Erythroblast (primary cell): ENCODE measurements around the gene VASN.

Experiments
- GATA1 ChIP-seq: IDR thresholded peaks from 2 replicates; pipeline ENCODE4 v1.6.1; 2011; ENCODE audit warnings: low read depth, mild to moderate bottlenecking, control low read depth, low read length, moderate library complexity
- POLR2A ChIP-seq: IDR thresholded peaks from 2 replicates; pipeline ENCODE4 v1.6.1; 2011; ENCODE audit warnings: mild to moderate bottlenecking, low read length

DNA sequence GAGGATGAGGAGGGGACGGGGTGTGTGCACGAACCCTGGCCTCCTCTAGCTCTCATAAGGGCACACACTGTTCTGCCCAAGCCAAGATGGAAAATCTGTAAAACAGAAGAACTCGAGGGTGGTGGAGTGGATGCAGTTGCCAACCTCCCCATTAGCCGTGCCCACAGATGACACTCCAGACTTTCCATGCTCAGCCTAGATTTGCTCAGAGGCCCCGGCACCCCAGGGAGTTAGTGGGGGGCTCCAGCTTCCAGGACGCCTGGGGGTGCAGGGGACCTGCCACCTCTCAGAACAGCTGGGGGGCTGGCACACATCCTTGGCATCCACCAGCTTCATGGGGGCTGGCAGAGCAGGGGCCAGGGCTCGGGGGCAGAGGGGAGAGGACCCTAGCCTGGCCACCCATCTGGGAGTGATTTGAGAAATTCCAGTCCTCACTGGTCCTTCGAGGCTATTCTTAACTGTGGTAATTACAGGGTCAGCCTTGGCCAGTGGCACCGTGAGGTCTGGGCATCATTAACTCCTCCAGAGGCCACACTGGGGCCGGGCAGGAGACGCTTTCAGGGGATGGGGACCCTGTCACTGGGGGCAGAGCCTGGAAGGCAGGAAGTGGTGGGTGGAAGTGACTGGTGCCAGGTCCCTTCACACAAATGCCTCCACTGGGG lies 14.3 kb downstream of the VASN start:
- TF ChIP-seq POLR2A (no peak), GATA1 (no peak)
